ENCODE data around the gene DOK6. TPM values are rescaled to one million over a fixed set of nuclear protein-coding genes. Genes with fewer than 3 reads are reported as not detected.

The DOK6 gene
- total and polyA plus RNA-seq, 2 experiments from 2014 or later: 0.29 to 0.42 TPM

GRCh38 chr18:69651243-69651642 lies 250.6 kb downstream of the DOK6 start:
- Histone ChIP-seq H3K9me2 (ENCODE audit: insufficient read depth) (peaks cover 3% of the 10 kb centered on the region; the same call in 1 of the 2 replicates), H2AFZ (no peak overlapping the region), H4K20me1 (replicated peaks; ENCODE audit: insufficient read depth) (no peaks in the 10 kb centered on the region), H3K27ac (ENCODE audit: low read depth) (no peak overlapping the region), H3K4me2 (no peak overlapping the region), H3K79me2 (replicated peaks; ENCODE audit: insufficient read depth) (no peaks in the 10 kb centered on the region), H3K27me3 (ENCODE audit: insufficient read depth) (no peaks in the 10 kb centered on the region), H3F3A (replicated peaks; ENCODE audit: low read depth) (no peaks in the 10 kb centered on the region), H3K4me3 (no peak overlapping the region), H3K4me1 (ENCODE audit: insufficient read depth) (peaks cover 3% of the 10 kb centered on the region; the same call in 1 of the 2 replicates), H3K36me3 (ENCODE audit: insufficient read depth) (no peaks in the 10 kb centered on the region)
- Mint-ChIP-seq H3K4me1 (peaks cover 4% of the 10 kb centered on the region; the same call in 2 of the 3 replicates), H3K27me3 (ENCODE audit: insufficient read depth, low read depth, poor library complexity) (no peaks in the 10 kb centered on the region), H3K9me3 (no peaks in the 10 kb centered on the region; the same call in 2 of the 3 replicates), H3K4me3 (no peak overlapping the region), H3K36me3 (ENCODE audit: low read depth) (no peaks in the 10 kb centered on the region), H3K27ac (peak overlapping the region; percentile 53)
- ATAC-seq (no peak), DNase-seq (ENCODE audit: low spot score) (no peak)
- no peak for TF ChIP-seq CTCF (conservative IDR thresholded peaks at IDR 0.05; ENCODE audit: low read depth in 2 of 2)
- TF ChIP-seq EZH2 (IDR thresholded peaks at IDR 0.05; ENCODE audit: low read depth, unreplicated experiment): no peak
- TF ChIP-seq STAT1 (IDR thresholded peaks at IDR 0.05; ENCODE audit: unreplicated experiment): no peak
- no peak for TF ChIP-seq POLR2AphosphoS5 (IDR thresholded peaks at IDR 0.05; ENCODE audit: low read depth)
- no peak for TF ChIP-seq ZNF462 (CRISPR knock-in tag; IDR thresholded peaks at IDR 0.05)
- no peak for TF ChIP-seq ZNF331 (CRISPR knock-in tag; IDR thresholded peaks at IDR 0.05; ENCODE audit: low read depth)
- TF ChIP-seq ZNF114 (CRISPR knock-in tag; IDR thresholded peaks at IDR 0.05): no peak
- TF ChIP-seq JUNB (IDR thresholded peaks at IDR 0.05; ENCODE audit: unreplicated experiment): no peak
- no peak for TF ChIP-seq REST (IDR thresholded peaks at IDR 0.05; ENCODE audit: unreplicated experiment)
- TF ChIP-seq CREB1 (CRISPR knock-in tag; IDR thresholded peaks at IDR 0.05; ENCODE audit: low read depth): no peak
- no peak for TF ChIP-seq ETS1 (IDR thresholded peaks at IDR 0.05)
- TF ChIP-seq EZH2phosphoT487 (IDR thresholded peaks at IDR 0.05; ENCODE audit: unreplicated experiment): no peak
- TF ChIP-seq NANOG (IDR thresholded peaks at IDR 0.05; ENCODE audit: borderline replicate concordance): no peak
